A673 (cell line): ENCODE measurements around the gene GPRC5D. TPM values are rescaled to one million over a fixed set of nuclear protein-coding genes. Genes with fewer than 3 reads are reported as not detected.
A peak's percentile ranks its signal among the peaks of the same experiment; 100 is the strongest.

ENCODE experiments used
- BruUV-seq: library from RNA; stranded (reverse); fragments of 400-500 nt; replicated peaks from 2 replicates; lab custom pipeline; 2021; lab: Mats Ljungman, UMichigan
- CTCF ChIA-PET: fragments of 300-600 bp; sonication (Branson Sonifier 250); formaldehyde crosslinking; loops from one replicate; lab custom pipeline; 2022; ENCODE audit warnings: antibody characterized with exemption; lab: Charles Lee
- POLR2A ChIA-PET: fragments of 300-600 bp; sonication (Branson Sonifier 250); formaldehyde crosslinking; loops from one replicate; lab custom pipeline; 2022; ENCODE audit warnings: antibody characterized with exemption; ENCODE audit not compliant: low non-redundant PET; lab: Charles Lee
- DNase-seq: peaks from one replicate; pipeline ENCODE4 v3.0.0-alpha.2; 2015; ENCODE audit warnings: low spot score
- H3K27ac ChIP-seq: fragments of 200-600 bp; sonication (generic); 2 replicates; pipeline ENCODE4 v1.5.1; 2016; ENCODE audit warnings: mixed run types, low read depth, mild to moderate bottlenecking, mixed read lengths, antibody characterized with exemption, low read length; ENCODE audit not compliant: poor library complexity, severe bottlenecking
- H3K27me3 ChIP-seq: fragments of 200-600 bp; sonication (generic); replicated peaks from 2 replicates; pipeline ENCODE4 v1.6.1; 2017; ENCODE audit warnings: mixed run types, low read depth, mild to moderate bottlenecking, mixed read lengths, antibody characterized with exemption, low read length; ENCODE audit not compliant: insufficient read depth, poor library complexity
- H3K36me3 ChIP-seq: fragments of 200-600 bp; sonication (generic); 2 replicates; pipeline ENCODE4 v1.6.1; 2016; ENCODE audit warnings: mixed run types, mild to moderate bottlenecking, mixed read lengths, antibody characterized with exemption, low read length; ENCODE audit not compliant: insufficient read depth, poor library complexity, severe bottlenecking
- H3K4me1 ChIP-seq: fragments of 200-600 bp; sonication (generic); 2 replicates; pipeline ENCODE4 v1.6.1; 2017; ENCODE audit warnings: mixed run types, mild to moderate bottlenecking, mixed read lengths, antibody characterized with exemption, low read length; ENCODE audit not compliant: insufficient read depth, poor library complexity, severe bottlenecking
- H3K4me3 ChIP-seq: fragments of 200-600 bp; sonication (generic); 2 replicates; pipeline ENCODE4 v1.5.1; 2016; ENCODE audit warnings: low read depth, mixed run types, mild to moderate bottlenecking, mixed read lengths, low read length; ENCODE audit not compliant: poor library complexity, severe bottlenecking
- H3K9me3 ChIP-seq: fragments of 200-600 bp; sonication (generic); 2 replicates; pipeline ENCODE4 v1.6.1; 2016; ENCODE audit warnings: mixed run types, low read depth, mild to moderate bottlenecking, mixed read lengths, antibody characterized with exemption, low read length; ENCODE audit not compliant: poor library complexity, severe bottlenecking
- EZH2 ChIP-seq: fragments of 200-600 bp; sonication (generic); IDR thresholded peaks from 2 replicates; pipeline ENCODE4 v1.6.1; 2017; ENCODE audit warnings: borderline replicate concordance, low read depth, mild to moderate bottlenecking, mixed read lengths, antibody characterized with exemption, low read length; ENCODE audit not compliant: poor library complexity, severe bottlenecking
- intact Hi-C: fragments of 100-400 bp; cut with micrococcal nuclease; formaldehyde crosslinking; loops from one replicate; pipeline ENCODE4 v1.10.0; 2022; ENCODE audit not compliant: unreplicated experiment
- total RNA-seq: library from RNA; stranded (reverse); gene quantifications from 2 replicates; pipeline ENCODE4 v1.2.3, GENCODE V29; 2021
- TF ChIP-seq, protein P1 (sequence below): fragments of 300-800, 200-600 bp; sonication (generic); conservative IDR thresholded peaks from 2 replicates; pipeline ENCODE4 v1.5.1; 2017; ENCODE audit warnings: low read depth, mild to moderate bottlenecking, antibody characterized with exemption, low read length, moderate library complexity, mixed read lengths

Gene GPRC5D
- total RNA-seq, 1 experiment from 2014 or later = not detected

DNA sequence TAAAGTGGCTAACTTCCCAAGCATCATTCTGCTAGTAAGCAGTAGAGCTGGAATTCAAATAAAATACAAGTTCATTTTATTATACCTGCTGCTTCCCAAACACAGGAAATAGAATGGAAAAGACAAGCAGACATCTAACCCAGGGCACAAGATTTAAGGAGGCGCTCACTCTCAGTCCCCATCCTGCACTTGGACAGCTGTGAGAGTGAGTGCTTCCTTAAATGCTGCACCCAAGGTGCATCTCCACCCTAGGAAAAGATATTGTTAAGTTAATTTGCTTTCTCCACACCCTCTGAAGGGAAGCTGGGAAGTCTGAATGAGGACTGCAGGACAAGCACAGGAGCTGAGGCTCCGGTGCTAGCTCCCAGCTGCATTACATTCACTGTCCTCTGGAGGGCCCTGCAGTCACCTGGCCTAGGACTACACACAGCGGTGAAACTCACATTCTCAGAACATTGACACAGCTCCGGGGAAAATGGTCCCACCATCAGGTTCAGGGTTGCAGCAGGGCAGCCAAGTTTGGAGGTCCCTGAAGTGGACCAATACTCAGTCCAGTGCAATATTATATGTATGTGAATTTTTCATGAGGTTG, 33.9 kb upstream of the GPRC5D start:
- H3K27me3 ChIP-seq = no peaks in the 10 kb centered on the region
- DNase-seq = peak; percentile 50
- BruUV-seq = no TSS peak
- POLR2A ChIA-PET = no interaction called here
- H3K4me3 ChIP-seq = no peak overlapping the region
- H3K9me3 ChIP-seq = no peaks in the 10 kb centered on the region
- CTCF ChIA-PET = interaction anchor here (1.0 to 1.5 kb wide), 3 partner anchors 10 to 226 kb away, joined by 3 to 12 read pairs (median 5); no protein-coding TSS in a partner anchor
- peaks cover 13% of the 10 kb centered on the region for H3K36me3 ChIP-seq
- intact Hi-C loops = loop anchor here (5.0 kb wide), 1 partner anchor 111 kb away; no protein-coding TSS in a partner anchor
- peaks cover 11% of the 10 kb centered on the region for H3K4me1 ChIP-seq
- no peak for TF ChIP-seq EZH2
- TF ChIP-seq, protein P1, sequence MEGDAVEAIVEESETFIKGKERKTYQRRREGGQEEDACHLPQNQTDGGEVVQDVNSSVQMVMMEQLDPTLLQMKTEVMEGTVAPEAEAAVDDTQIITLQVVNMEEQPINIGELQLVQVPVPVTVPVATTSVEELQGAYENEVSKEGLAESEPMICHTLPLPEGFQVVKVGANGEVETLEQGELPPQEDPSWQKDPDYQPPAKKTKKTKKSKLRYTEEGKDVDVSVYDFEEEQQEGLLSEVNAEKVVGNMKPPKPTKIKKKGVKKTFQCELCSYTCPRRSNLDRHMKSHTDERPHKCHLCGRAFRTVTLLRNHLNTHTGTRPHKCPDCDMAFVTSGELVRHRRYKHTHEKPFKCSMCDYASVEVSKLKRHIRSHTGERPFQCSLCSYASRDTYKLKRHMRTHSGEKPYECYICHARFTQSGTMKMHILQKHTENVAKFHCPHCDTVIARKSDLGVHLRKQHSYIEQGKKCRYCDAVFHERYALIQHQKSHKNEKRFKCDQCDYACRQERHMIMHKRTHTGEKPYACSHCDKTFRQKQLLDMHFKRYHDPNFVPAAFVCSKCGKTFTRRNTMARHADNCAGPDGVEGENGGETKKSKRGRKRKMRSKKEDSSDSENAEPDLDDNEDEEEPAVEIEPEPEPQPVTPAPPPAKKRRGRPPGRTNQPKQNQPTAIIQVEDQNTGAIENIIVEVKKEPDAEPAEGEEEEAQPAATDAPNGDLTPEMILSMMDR = peak; percentile 62
- no peak overlapping the region for H3K27ac ChIP-seq

DNA sequence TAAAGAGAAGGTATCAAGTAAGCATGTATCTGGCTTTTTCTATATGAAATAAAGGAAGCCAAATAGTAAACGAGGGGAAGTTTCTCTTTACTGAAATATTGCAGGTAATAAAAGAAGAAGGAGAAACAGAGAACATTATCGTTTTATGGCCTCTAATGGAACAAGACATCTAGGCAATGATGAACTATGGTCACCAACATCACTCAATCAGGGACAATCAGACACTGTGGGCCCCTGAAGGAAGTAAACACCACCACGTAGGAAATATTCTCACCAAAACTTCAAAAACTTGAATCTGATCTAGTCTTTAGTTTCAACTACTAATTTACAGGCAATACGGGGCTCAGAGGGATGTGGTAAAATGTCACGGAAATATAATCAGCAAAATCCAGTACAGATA, 32.2 kb upstream of the GPRC5D start:
- H3K4me1 ChIP-seq = peaks cover 11% of the 10 kb centered on the region
- H3K27ac ChIP-seq = no peak overlapping the region
- H3K9me3 ChIP-seq = no peaks in the 10 kb centered on the region
- BruUV-seq = no TSS peak
- no peak overlapping the region for H3K4me3 ChIP-seq
- TF ChIP-seq EZH2 = no peak
- TF ChIP-seq, protein P1 = no peak
- H3K36me3 ChIP-seq = peaks cover 13% of the 10 kb centered on the region
- ChIA-PET POLR2A (no interaction called here), CTCF (no interaction called here)
- intact Hi-C loops = loop anchor here (5.0 kb wide), 1 partner anchor 67 kb away; no protein-coding TSS in a partner anchor
- DNase-seq = no peak
- no peaks in the 10 kb centered on the region for H3K27me3 ChIP-seq

DNA sequence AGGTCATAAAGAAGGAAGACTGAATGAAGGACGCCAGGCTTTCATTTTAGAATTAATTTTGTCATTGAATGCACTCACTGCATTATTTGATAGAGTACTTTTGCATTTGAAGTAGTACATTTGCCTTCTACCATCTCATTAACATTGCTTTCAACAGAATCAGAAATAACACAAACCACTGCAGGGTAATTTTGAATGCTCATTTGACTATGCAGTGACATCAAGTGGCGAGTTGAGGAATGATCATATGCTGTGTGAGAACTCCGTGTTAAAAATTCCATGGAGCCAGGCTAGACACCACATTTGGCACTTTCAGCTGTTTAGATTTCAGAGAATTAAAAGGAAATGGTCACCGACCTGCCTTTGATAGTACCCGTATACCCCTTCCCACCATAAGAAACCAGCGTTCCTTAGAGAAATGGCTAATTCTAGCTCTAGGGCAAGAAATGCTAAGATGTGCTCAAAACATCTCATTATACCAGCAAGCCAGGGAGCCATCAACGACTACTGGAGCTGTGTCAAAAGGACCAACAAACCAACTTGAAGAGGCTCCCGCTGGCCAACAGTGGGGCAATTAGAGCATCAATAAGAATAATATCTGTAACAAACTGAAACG, 31.6 kb upstream of the GPRC5D start:
- BruUV-seq = no TSS peak
- H3K36me3 ChIP-seq = peaks cover 10% of the 10 kb centered on the region
- TF ChIP-seq, protein P1 = peak; percentile 71
- TF ChIP-seq EZH2 = no peak
- intact Hi-C loops = loop anchor here (5.0 kb wide), 1 partner anchor 66 kb away; no protein-coding TSS in a partner anchor
- DNase-seq = peak; percentile 65
- peaks cover 11% of the 10 kb centered on the region for H3K4me1 ChIP-seq
- H3K27me3 ChIP-seq = no peaks in the 10 kb centered on the region
- POLR2A ChIA-PET = no interaction called here
- H3K4me3 ChIP-seq = no peak overlapping the region
- H3K27ac ChIP-seq = no peak overlapping the region
- CTCF ChIA-PET = no interaction called here
- H3K9me3 ChIP-seq = no peaks in the 10 kb centered on the region
